Hippocampal formation (tissue), 2 donors: Measurements from ENCODE around the gene NPIPA3.
"Not testable (repeated sequence)": the region's sequence is repeated elsewhere in the genome, so short reads cannot be mapped to it uniquely, and the experiment has no call there.

Source experiments
- DNase-seq, 2 donors: peaks; one replicate each; lab custom pipeline; 2025; lab: John Stamatoyannopoulos, UW

NPIPA3 gene

DNA sequence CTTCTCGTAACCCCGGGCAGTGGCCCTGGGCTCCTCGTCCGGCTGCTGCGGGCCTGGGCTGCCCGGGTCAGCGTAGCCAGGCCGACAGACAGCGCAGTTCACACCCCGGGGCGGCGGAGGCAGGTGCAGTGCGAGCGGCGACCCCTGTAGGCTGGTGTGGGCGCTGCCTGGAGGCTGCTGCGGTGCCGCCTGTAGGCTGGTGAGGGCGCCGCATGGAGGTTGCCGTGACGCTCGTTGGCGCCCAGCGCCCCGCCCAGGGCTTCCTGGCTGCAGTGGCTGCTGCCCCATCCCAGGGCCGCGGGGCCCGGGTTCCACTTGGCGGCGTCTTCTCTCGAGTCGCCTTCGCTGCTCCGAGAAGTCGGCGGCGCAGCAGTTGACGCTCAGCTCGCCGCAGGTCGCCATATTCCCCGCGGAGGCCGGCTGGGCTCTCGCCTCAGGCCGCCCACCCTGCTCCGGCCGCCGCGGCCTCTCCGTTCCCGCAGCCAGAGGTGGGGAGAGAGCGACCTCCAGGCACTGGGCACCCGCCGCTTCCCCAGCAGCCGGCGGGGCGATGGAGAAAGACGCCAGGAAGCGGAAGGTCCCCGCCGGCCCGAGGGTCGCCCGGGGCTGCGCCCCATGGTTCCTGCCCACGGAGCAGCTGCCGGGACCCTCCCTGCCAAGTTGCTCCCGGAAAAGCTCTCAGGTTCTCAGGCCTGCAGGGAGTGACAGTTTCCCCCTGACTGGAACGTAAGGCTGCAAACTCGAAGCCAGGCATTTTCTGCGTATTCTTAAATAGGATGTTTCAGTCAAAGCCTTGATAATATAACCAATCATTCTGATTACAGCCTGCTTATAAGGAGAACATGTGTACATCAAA is at the start of gene NPIPA3:
NPIPA3 (plus strand) TSS at position 256 of the 856 bp plus-strand sequence. CDS start 5,533 bp downstream, outside the sequence.
- DNase-seq, result not testable (repeated sequence)

DNA sequence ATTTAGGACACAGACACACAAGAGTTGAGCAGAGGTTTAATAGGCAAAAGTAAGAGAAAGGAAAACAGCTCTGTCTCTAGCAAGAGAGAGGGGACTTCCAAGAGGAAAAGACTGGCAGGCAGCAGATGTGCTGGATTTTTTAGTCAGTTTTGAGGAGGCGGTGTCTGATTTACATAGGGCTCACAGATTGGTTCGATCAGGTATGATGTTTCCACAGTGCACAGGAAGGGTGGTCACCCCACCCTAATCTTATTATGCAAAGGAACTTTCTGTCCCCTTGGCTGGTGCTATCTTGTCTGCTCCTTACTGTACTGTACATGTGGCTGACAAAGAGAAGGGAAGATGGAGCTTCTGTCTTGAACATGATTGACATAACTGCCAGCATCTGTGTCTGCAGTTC is 45.1 kb upstream of the NPIPA3 start:
- no peak for DNase-seq

DNA sequence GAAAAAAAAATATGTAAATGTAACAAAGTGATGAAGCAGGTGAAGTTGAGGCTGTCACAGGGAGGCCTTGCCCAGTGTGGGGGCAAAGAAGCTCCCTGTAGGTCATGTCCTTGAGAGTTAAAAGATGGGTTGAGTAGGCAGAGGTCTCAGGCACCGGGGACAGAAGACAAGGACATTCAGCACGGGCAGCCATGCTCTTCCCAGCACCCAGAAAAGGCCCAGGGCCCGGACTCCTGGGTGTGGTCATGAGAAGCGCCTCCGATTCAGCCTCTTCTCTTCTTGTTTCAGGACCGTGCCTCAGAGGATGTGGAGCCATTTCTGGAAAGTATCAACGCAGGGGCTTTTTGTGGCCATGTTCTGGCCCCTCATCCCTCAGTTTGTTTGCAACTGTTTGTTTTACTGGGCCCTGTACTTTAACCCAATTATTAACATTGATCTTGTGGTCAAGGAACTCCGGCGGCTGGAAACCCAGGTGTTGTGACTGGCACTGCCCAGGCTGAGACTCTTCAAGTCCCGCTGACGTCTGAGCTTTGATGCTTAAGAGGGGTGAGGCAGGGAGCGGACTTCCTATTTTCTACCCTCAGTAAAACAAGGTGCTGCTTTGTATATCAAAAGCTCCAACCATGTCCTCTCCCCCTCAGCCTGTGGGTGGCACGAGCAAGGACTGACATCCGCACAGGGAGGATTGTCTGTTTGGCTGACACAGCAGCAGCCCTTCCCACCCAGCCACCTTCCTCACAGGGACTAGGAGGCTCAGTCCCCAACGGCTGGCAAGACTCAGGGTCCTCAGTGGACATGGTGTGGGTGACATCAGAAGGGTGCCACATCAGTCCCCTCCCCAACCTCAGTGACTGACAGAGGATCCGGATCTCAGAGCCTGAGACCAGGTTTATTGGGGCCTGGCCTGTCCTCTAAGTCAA is 35.6 kb upstream of the NPIPA3 start:
- no peak for DNase-seq

DNA sequence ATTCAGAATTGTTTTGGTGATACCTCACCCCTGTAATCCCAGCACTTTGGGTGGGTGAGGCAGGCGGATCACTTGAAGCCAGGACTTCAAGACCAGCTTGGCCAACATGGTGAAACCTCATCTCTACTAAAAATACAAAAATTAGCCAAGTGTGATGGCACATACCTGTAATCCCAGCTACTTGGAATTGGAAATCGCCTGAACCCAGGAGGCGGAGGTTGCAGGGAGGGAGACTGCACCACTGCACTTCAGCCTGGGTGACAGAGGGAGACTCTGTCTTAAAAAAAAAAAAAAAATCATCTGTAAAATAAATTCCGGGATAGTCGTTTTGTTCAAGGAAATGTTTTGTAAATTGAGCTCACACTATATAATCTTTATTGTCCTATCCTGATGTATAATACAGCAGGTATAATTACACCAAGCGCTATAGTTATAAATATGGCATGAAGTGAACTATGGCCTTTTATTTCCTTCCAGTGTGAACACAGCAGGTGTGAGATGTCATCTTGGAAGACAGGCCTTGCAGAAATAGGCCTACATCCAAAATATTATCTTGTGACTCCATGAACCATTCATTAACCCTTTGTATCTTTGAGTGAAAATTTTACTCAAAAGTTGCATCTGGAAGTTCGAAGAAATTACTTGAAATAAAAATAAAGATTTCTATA is 34.5 kb upstream of the NPIPA3 start:
- DNase-seq, result no peak

DNA sequence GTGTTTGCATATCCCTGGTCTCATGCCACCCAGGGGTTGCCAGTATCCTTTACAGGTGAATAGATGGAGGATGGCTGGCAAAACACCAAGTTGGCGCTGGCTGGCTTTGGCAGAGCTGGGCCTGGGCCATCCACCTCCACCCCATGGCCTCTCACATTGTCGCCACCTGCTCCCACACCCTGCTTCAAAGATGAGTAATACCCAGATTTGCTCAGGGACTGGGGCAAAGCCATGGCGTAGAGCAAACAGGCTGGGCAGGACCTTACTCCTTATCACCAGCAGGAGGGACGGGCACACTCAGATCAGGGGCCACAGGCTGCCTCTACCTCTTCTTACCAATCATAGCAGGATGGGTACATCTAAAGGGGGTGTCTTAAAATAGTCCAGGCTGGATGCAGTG is 33.4 kb upstream of the NPIPA3 start:
- no peak for DNase-seq

DNA sequence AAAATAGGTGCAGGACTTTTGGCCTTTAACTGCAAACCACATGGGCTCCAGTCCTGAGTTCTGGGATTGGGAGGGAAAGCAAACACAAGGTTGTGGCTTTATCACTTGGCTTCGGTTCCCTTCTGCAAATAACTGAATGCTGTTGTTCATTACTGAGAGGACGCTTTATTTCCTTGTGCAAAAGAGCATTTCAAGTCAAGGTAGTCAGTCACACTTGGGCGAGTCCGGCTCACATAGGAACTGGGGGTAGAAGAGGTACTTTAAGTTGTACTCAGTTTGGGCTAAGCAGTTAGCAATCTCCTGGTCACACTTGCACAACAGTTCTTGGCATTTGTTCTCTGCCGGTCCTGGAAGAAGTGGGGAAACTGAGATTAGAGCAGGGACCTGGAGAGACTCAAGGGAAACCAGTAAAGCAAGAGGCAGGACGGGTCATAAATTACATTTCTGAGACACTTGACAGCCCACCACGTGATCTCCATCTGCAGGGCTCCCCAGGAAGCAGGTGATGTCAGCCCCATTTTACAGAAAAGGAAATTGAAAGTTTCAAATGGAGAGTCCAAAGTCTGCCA is 30.7 kb upstream of the NPIPA3 start:
- DNase-seq, result no peak

DNA sequence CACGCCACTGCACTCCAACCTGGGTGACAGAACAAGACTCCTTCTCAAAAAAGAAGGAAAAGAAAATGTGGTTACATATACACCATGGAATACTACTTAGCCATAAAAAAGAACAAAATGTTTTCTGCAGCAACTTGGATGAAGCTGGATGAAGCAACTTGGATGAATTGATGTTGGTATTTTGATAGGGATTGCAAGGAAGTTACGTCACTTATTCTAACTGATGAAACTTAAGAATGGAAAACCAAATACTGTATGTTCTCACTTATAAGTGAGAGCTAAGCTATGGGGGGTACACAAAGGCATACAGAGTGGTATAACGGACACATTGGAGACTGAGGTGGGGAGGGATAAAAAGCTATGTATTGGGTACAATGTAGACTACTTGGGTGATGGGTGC is 26.6 kb upstream of the NPIPA3 start:
- no peak for DNase-seq

DNA sequence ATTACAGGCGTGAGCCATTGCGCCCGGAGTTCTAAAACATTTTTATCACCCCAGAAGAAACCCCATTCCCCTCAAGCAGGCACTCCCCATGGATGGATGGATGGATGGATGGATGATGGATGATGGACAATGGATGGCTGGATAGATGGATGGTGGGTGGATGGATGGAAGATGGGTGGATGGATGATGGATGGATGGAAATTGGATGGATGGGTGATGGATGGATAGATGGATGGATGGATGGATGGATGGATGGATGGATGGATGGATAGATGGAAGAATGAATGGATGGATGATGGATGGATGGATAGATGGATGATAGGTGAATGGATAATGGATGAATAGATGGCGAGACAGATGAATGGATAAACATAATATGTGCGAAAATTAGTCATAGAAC is 25.6 kb upstream of the NPIPA3 start:
- no peak for DNase-seq

DNA sequence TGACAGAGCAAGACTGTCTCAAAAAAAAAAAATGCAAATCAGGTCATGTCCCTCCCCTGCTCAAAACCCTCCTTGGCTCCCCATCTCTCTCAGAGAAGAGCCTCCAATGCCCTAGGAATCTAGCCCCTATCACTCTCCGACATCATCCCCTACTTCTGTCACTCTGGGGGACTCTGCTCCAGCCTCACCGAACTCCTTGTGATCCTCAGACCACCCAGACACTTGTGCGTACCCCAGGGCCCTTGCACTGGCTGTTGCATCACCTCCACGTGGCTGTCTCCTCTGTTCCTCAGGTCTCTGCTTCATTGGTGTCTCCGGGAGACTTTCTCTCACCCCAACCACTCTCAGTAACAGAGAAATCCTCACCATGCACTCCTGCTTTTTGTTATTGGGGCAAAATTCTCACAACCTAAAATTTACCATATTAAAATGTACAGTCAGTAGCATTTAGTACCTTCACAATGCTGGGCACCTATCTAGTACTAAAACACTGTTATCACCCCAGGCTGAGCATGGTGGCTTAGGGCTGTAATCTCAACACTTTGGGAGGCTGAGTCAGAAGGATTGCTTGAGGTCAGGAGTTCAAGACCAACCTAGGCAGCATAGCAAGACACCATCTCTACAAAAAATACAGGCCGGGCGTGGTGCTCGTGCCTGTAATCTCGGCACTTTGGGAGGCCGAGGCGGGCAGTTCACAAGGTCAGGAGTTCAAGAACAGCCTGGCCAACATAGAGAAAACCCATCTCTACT is 24.3 kb upstream of the NPIPA3 start:
- no peak for DNase-seq

DNA sequence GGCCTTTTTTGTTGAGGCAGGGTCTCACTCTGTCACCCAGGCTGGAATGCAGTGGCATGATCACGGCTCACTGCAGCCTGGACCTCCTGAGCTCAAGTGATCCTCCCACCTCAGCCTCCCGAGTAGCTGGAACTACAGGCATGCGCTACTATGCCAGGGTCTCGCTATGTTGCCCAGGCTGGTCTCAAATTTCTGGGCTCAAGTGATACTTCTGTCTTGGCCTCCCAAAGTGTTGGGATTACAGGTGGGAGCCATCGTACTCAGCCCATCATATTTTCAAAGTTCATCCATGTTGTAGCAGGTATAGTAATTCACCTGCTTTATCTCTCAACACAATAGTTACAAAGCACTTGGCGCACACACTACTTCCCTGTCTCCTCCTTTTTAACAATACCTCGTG is 22.8 kb upstream of the NPIPA3 start:
- DNase-seq, result not testable (repeated sequence)

DNA sequence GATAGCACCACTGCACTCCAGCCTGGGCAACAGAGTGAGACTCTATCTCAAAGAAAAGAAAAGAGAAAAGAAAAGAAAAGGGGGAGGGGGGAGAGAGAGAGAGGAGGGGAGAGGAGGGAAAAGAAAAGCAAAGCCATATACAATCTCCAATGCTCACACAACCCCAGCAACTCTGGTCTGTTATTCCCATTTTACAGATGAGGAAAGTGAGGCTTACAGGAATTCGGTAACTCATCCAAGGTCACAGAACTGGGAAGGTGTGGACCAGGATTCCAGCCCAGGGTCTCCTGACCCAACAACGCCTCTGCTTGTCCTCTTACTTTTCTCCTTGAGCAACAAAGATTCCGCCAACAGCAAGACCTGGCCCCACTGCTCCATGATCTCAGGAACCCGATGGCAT is 22.1 kb upstream of the NPIPA3 start:
- no peak for DNase-seq

DNA sequence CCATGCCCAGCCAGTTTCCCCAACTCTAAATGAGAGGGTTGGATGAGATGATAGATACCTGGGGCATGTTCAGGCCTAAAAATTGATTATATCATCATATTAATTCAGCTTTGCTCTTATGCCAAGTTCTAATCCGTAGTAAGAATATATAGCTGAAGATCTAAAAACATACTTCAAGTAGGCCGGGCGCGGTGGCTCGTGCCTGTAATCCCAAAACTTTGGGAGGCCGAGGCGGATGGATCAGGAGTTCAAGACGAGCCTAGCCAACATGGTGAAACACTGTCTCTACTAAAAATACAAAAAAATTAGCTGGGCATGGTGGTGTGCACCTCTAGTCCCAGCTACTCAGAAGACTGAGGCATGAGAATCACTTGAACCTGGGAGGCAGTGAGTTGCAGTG is 21.1 kb upstream of the NPIPA3 start:
- no peak for DNase-seq

DNA sequence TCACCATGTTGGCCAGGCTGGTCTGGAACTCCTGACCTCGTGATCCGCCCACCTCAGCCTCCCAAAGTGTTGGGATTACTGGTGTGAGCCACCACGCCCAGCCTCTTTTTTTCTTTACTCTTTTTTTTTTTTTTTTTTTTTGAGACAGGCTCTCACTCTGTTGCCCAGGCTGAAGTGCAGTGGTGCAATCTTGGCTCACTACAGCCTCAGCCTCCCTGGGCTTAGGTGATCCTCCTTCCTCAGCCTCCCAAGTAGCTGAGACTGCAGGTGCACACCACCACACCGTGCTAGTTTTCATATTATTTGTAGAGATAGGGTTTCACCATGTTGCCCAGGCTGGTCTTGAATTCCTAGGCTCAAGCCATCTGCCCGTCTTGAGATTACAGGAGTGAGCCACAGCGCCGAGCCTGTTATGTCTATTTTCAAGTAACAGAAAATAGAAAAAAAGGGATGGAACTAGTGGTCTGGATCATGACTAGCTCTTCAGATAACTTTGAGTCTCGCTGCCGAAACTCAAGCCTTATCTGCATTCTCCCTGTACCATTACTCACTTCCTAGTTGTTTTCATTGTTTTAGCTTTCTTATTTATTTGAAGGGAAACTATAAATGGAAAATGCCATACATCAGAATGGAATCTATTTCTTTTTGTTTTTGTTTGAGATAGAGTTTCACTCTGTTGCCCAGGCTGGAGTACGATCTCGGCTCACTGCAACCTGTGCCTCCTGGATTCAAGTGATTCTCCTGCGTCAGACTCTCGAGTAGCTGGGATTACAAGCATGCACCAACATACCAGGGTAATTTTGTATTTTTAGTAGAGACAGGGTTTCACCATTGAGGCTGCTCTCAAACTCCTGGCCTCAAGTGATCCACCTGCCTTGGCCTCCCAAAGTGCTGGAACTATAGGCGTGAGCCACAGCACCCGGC is 17.1 kb upstream of the NPIPA3 start:
- not testable (repeated sequence) for DNase-seq

DNA sequence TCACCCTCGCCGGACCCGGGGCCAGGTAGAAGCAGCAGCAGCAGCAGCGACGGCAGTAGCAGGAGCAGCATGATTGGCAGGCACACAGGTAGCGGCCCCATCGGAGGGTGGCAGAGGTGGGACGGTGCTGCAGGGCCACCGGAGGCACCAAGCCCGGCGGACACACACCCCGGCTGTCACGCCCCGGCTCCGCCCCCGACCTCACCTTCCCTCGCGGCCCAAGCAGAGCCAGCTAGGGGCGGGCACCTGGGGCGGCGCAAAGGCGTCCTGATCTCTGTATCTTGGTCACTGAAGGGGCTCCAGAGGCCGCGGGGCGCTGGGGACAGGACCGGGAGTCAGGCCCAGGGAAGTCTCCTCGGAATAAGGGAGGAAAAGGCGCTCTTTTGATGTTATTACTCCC is 9.1 kb upstream of the NPIPA3 start, which contains the start of gene PLA2G10:
PLA2G10 (minus strand) TSS at position 180 of the 400 bp plus-strand sequence; CDS start at position 101, 79 bp downstream.
- not testable (repeated sequence) for DNase-seq

DNA sequence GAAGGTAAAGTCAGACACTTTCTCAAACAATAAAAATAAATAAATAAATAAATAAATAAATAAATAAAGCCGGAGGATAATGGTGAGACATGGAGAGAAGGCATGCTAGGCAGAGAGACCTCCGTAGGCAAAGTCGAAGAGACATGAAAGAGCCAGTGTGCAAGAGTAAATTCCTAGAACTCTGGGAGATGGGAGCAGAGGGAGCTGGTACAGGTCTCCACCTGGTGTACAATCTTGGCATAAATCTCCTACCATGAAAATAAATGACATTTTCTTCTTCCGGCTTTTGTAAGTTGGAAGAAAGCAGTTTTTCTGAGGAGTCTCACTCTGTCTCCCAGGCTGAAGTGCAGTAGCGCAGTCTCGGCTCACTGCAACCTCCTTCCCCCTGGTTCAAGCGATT is 1.4 kb upstream of the NPIPA3 start:
- not testable (repeated sequence) for DNase-seq

DNA sequence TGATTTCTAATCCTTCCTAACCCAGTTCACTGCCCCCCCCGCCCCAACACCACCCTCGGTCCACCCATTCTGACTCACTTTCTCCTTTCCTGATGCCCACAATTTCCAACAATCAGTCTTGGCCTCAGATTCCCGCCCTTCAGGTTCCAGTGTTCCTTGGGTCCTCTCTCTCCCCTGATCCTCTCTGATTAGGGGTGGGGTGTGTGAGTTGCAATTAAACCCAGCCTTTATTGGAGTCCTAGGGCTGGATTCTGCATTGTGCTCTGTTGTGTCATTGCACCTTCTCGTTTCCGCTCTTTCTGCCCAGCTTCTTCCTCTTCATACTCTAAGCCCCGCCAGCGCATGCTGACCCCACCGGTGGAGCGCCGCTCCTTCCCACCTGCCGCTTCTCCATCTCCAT is 539 bp upstream of the NPIPA3 start:
- DNase-seq, result not testable (repeated sequence)

DNA sequence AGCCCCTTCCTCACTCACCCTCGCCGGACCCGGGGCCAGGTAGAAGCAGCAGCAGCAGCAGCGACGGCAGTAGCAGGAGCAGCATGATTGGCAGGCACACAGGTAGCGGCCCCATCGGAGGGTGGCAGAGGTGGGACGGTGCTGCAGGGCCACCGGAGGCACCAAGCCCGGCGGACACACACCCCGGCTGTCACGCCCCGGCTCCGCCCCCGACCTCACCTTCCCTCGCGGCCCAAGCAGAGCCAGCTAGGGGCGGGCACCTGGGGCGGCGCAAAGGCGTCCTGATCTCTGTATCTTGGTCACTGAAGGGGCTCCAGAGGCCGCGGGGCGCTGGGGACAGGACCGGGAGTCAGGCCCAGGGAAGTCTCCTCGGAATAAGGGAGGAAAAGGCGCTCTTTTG is 30.0 kb downstream of the NPIPA3 start:
- not testable (repeated sequence) for DNase-seq

DNA sequence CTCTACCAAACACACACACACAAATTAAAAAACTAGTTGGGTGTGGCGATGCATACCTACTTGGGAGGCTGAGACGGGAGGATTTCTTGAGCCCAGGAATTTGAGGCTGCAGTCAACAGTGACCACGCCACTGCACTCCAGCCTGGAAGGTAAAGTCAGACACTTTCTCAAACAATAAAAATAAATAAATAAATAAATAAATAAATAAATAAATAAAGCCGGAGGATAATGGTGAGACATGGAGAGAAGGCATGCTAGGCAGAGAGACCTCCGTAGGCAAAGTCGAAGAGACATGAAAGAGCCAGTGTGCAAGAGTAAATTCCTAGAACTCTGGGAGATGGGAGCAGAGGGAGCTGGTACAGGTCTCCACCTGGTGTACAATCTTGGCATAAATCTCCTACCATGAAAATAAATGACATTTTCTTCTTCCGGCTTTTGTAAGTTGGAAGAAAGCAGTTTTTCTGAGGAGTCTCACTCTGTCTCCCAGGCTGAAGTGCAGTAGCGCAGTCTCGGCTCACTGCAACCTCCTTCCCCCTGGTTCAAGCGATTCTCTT is 37.7 kb downstream of the NPIPA3 start:
- DNase-seq, result not testable (repeated sequence)

DNA sequence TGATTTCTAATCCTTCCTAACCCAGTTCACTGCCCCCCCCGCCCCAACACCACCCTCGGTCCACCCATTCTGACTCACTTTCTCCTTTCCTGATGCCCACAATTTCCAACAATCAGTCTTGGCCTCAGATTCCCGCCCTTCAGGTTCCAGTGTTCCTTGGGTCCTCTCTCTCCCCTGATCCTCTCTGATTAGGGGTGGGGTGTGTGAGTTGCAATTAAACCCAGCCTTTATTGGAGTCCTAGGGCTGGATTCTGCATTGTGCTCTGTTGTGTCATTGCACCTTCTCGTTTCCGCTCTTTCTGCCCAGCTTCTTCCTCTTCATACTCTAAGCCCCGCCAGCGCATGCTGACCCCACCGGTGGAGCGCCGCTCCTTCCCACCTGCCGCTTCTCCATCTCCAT is 38.6 kb downstream of the NPIPA3 start:
- not testable (repeated sequence) for DNase-seq
